Activated CD8-positive, alpha-beta T cell treated with anti-CD3 and anti-CD28 coated beads for 36 hours (primary cell): ENCODE results near the gene RTKN2. TPM values are rescaled to one million over a fixed set of nuclear protein-coding genes. Genes with fewer than 3 reads are reported as not detected.

ENCODE experiments used
- ATAC-seq: fragments of 200-7000 bp; cut with Tn5 transposase; one replicate; pipeline ENCODE4 v1.10.0; 2021; ENCODE audit warnings: mild to moderate bottlenecking, moderate library complexity
- CTCF ChIA-PET: fragments of 350-600 bp; sonication (Branson Sonifier 250); formaldehyde crosslinking; loops from one replicate; lab custom pipeline; 2021; ENCODE audit warnings: antibody characterized with exemption; lab: Charles Lee
- POLR2A ChIA-PET: fragments of 350-600 bp; sonication (Branson Sonifier 250); formaldehyde crosslinking; loops from one replicate; lab custom pipeline; 2021; ENCODE audit warnings: antibody characterized with exemption; lab: Charles Lee
- DNase-seq: peaks from one replicate; pipeline ENCODE4 v3.0.0-alpha.2; 2020
- H3K27ac Mint-ChIP-seq: one replicate; pipeline ENCODE4 v1.8.0; 2021; ENCODE audit warnings: mild to moderate bottlenecking, mixed read lengths
- H3K27me3 Mint-ChIP-seq: one replicate; pipeline ENCODE4 v1.8.0; 2021; ENCODE audit warnings: mixed read lengths
- H3K36me3 Mint-ChIP-seq: one replicate; pipeline ENCODE4 v1.8.0; 2021; ENCODE audit warnings: low read depth, mixed read lengths
- H3K4me1 Mint-ChIP-seq: one replicate; pipeline ENCODE4 v1.8.0; 2021; ENCODE audit warnings: low read depth, mixed read lengths
- H3K4me3 Mint-ChIP-seq: one replicate; pipeline ENCODE4 v1.8.0; 2021; ENCODE audit warnings: mild to moderate bottlenecking, moderate library complexity, mixed read lengths
- H3K9me3 Mint-ChIP-seq: one replicate; pipeline ENCODE4 v1.8.0; 2021; ENCODE audit warnings: mixed read lengths
- CTCF ChIP-seq: fragments of 200-600 bp; IDR thresholded peaks from one replicate; pipeline ENCODE4 v1.8.0; 2022; ENCODE audit warnings: antibody characterized with exemption, mild to moderate bottlenecking
- intact Hi-C: fragments of 100-400 bp; cut with micrococcal nuclease; formaldehyde crosslinking; loops from one replicate; pipeline ENCODE4 v1.10.0; 2022
- total RNA-seq, 2 experiments: library from RNA; stranded (reverse); gene quantifications; one replicate each; pipeline ENCODE4 v1.2.3, GENCODE V29; 2021

RTKN2 gene
- total RNA-seq, 2 experiments from 2014 or later, result 1.1 to 1.4 TPM

- ATAC-seq (peak; percentile 55), DNase-seq (no peak)
- H3K36me3 Mint-ChIP-seq, result peaks cover 10% of the 10 kb centered on the region
- no peak for TF ChIP-seq CTCF
- POLR2A ChIA-PET, result no interaction called here
- intact Hi-C loops, result no loop called here
- H3K9me3 Mint-ChIP-seq, result peaks cover 19% of the 10 kb centered on the region
- CTCF ChIA-PET, result no interaction called here
- no peaks in the 10 kb centered on the region for H3K27me3 Mint-ChIP-seq
- H3K27ac Mint-ChIP-seq, result no peak overlapping the region
- H3K4me3 Mint-ChIP-seq, result no peak overlapping the region
- peaks cover 10% of the 10 kb centered on the region for H3K4me1 Mint-ChIP-seq
These were observed 135.0 kb downstream of the RTKN2 start for GRCh38 chr10:62133618-62134017.

Other genes with a start within 250 kb of the RTKN2 start
- gene ZNF365, start 105.5 kb upstream of the RTKN2 start, total RNA-seq, result not detected